ENCODE measurements around the gene COL9A3. TPM values are rescaled to one million over a fixed set of nuclear protein-coding genes. Genes with fewer than 3 reads are reported as not detected.
A peak's percentile ranks its signal among the peaks of the same experiment; 100 is the strongest.

Gene COL9A3
- polyA plus RNA-seq: 10 to 100 TPM in 1 of 4 donors, 1 to 10 TPM in 3; 3.4 to 12.7 (median 5.9) TPM
- long read RNA-seq, donor 1, partial matches to known transcripts: 0 of 1 reads
- long read RNA-seq, donor 1, other reads (novel, unspliced or antisense): 0 of 1 reads
- long read RNA-seq, donor 2, partial matches to known transcripts: 0 of 1 reads
- long read RNA-seq, donor 2, other reads (novel, unspliced or antisense): 0 of 1 reads
- long read RNA-seq, donor 3, partial matches to known transcripts: 0 of 1 reads
- long read RNA-seq, donor 3, other reads (novel, unspliced or antisense): 0 of 1 reads
- long read RNA-seq, donor 4: 0 reads
- long read RNA-seq, donor 5: 0 reads
- long read RNA-seq, donor 6: 0 reads
- long read RNA-seq, donor 7, partial matches to known transcripts: 0 of 3 reads
- long read RNA-seq, donor 7, other reads (novel, unspliced or antisense): 0 of 3 reads
- long read RNA-seq, donor 8: 0 reads
- long read RNA-seq, donor 9: 0 reads
- long read RNA-seq, donor 10, partial matches to known transcripts: 0 of 4 reads
- long read RNA-seq, donor 10, other reads (novel, unspliced or antisense): 0 of 4 reads

- Histone ChIP-seq H3K27me3 (ENCODE audit: control insufficient read depth in 3 of 3, insufficient read depth in 3 of 3, low read length in 3 of 3) (peaks cover 8 to 32% (median 9%) of the 10 kb centered on the region in 3 donors), H3K4me3 (ENCODE audit: low read depth in 1 of 3, low read length in 3 of 3) (no peak within 1 kb of the TSS), H3K27ac (ENCODE audit: low read depth in 1 of 3, low read length in 2 of 3) (no peak within 1 kb of the TSS), H3K4me1 (ENCODE audit: control insufficient read depth in 3 of 3, insufficient read depth in 2 of 3, low read depth in 1 of 3, low read length in 2 of 3) (peaks cover 0 to 42% (median 3%) of the 10 kb centered on the region in 3 donors), H3K9me3 (ENCODE audit: control insufficient read depth in 2 of 2, insufficient read depth in 1 of 2, low read depth in 1 of 2, low read length in 1 of 2) (peaks cover 0 to 2% of the 10 kb centered on the region in 2 donors), H3K36me3 (ENCODE audit: control insufficient read depth in 3 of 3, insufficient read depth in 2 of 3, low read depth in 1 of 3, low read length in 3 of 3) (peaks cover 6 to 22% (median 7%) of the 10 kb centered on the region in 3 donors)
- no peak for DNase-seq
- WGBS, 3 donors: 2 to 8% (median 7%) methylated on average over 62 to 108 of the region's 108 CpGs
- FAIRE-seq: no peak
Observed at GRCh38 chr20:62816884-62817873, at the start of gene COL9A3. TSS of gene COL9A3 (plus strand) at chr20:62817050. CDS start at chr20:62817065, 15 bp downstream.

- 65 to 82% (median 70%) methylated on average over 8 of the region's 8 CpGs for WGBS, 3 donors
- no peak overlapping the region for H3K4me3 ChIP-seq (ENCODE audit: low read depth in 1 of 3, low read length in 3 of 3)
- peaks cover 0 to 1% (median 0%) of the 10 kb centered on the region in 3 donors for H3K27me3 ChIP-seq (ENCODE audit: control insufficient read depth in 3 of 3, insufficient read depth in 3 of 3, low read length in 3 of 3)
- H3K27ac ChIP-seq (ENCODE audit: low read depth in 1 of 3, low read length in 2 of 3): peak overlapping the region in 1 of 3 donors; percentile 39
- DNase-seq: no peak
- FAIRE-seq: no peak
- H3K36me3 ChIP-seq (ENCODE audit: control insufficient read depth in 3 of 3, insufficient read depth in 2 of 3, low read depth in 1 of 3, low read length in 3 of 3): no peaks in the 10 kb centered on the region
- no peaks in the 10 kb centered on the region for H3K9me3 ChIP-seq (ENCODE audit: control insufficient read depth in 2 of 2, insufficient read depth in 1 of 2, low read depth in 1 of 2, low read length in 1 of 2)
- peaks cover 0 to 7% (median 0%) of the 10 kb centered on the region in 3 donors for H3K4me1 ChIP-seq (ENCODE audit: control insufficient read depth in 3 of 3, insufficient read depth in 2 of 3, low read depth in 1 of 3, low read length in 2 of 3)
Observed at GRCh38 chr20:62768234-62768546, 48.7 kb upstream of the COL9A3 start.

GRCh38 chr20:62768551-62769287, 48.1 kb upstream of the COL9A3 start:
- no peak overlapping the region for H3K4me3 ChIP-seq (ENCODE audit: low read depth in 1 of 3, low read length in 3 of 3)
- no peaks in the 10 kb centered on the region for H3K9me3 ChIP-seq (ENCODE audit: control insufficient read depth in 2 of 2, insufficient read depth in 1 of 2, low read depth in 1 of 2, low read length in 1 of 2)
- no peak for FAIRE-seq
- H3K4me1 ChIP-seq (ENCODE audit: control insufficient read depth in 3 of 3, insufficient read depth in 2 of 3, low read depth in 1 of 3, low read length in 2 of 3): peaks cover 0 to 7% (median 0%) of the 10 kb centered on the region in 3 donors
- DNase-seq: peak; percentile 68 to 76
- WGBS, 3 donors: 12 to 45% (median 24%) methylated on average over 20 to 21 of the region's 21 CpGs
- peak overlapping the region in 1 of 3 donors; percentile 39 for H3K27ac ChIP-seq (ENCODE audit: low read depth in 1 of 3, low read length in 2 of 3)
- no peaks in the 10 kb centered on the region for H3K36me3 ChIP-seq (ENCODE audit: control insufficient read depth in 3 of 3, insufficient read depth in 2 of 3, low read depth in 1 of 3, low read length in 3 of 3)
- peaks cover 0 to 1% (median 0%) of the 10 kb centered on the region in 3 donors for H3K27me3 ChIP-seq (ENCODE audit: control insufficient read depth in 3 of 3, insufficient read depth in 3 of 3, low read length in 3 of 3)

GRCh38 chr20:62769346-62770071, 47.3 kb upstream of the COL9A3 start:
- FAIRE-seq: no peak
- Histone ChIP-seq H3K4me1 (ENCODE audit: control insufficient read depth in 3 of 3, insufficient read depth in 2 of 3, low read depth in 1 of 3, low read length in 2 of 3) (peaks cover 0 to 7% (median 0%) of the 10 kb centered on the region in 3 donors), H3K36me3 (ENCODE audit: control insufficient read depth in 3 of 3, insufficient read depth in 2 of 3, low read depth in 1 of 3, low read length in 3 of 3) (no peaks in the 10 kb centered on the region), H3K27ac (ENCODE audit: low read depth in 1 of 3, low read length in 2 of 3) (no peak overlapping the region), H3K9me3 (ENCODE audit: control insufficient read depth in 2 of 2, insufficient read depth in 1 of 2, low read depth in 1 of 2, low read length in 1 of 2) (no peaks in the 10 kb centered on the region), H3K27me3 (ENCODE audit: control insufficient read depth in 3 of 3, insufficient read depth in 3 of 3, low read length in 3 of 3) (peaks cover 0 to 1% (median 0%) of the 10 kb centered on the region in 3 donors), H3K4me3 (ENCODE audit: low read depth in 1 of 3, low read length in 3 of 3) (no peak overlapping the region)
- DNase-seq: no peak
- WGBS, 3 donors: 88 to 91% (median 89%) methylated on average over 15 to 16 of the region's 16 CpGs

- 90 to 91% (median 90%) methylated on average over 16 to 20 of the region's 20 CpGs for WGBS, 3 donors
- Histone ChIP-seq H3K4me3 (ENCODE audit: low read depth in 1 of 3, low read length in 3 of 3) (no peak overlapping the region), H3K4me1 (ENCODE audit: control insufficient read depth in 3 of 3, insufficient read depth in 2 of 3, low read depth in 1 of 3, low read length in 2 of 3) (peaks cover 0 to 7% (median 0%) of the 10 kb centered on the region in 3 donors), H3K27me3 (ENCODE audit: control insufficient read depth in 3 of 3, insufficient read depth in 3 of 3, low read length in 3 of 3) (no peaks in the 10 kb centered on the region), H3K9me3 (ENCODE audit: control insufficient read depth in 2 of 2, insufficient read depth in 1 of 2, low read depth in 1 of 2, low read length in 1 of 2) (no peaks in the 10 kb centered on the region), H3K36me3 (ENCODE audit: control insufficient read depth in 3 of 3, insufficient read depth in 2 of 3, low read depth in 1 of 3, low read length in 3 of 3) (no peaks in the 10 kb centered on the region), H3K27ac (ENCODE audit: low read depth in 1 of 3, low read length in 2 of 3) (no peak overlapping the region)
- no peak for FAIRE-seq
- DNase-seq: no peak
Observed at GRCh38 chr20:62770111-62770910, 46.5 kb upstream of the COL9A3 start.

GRCh38 chr20:62770916-62771315, 45.9 kb upstream of the COL9A3 start:
- no peak overlapping the region for H3K4me3 ChIP-seq (ENCODE audit: low read depth in 1 of 3, low read length in 3 of 3)
- WGBS, 3 donors: 76 to 81% (median 80%) methylated on average over 14 of the region's 14 CpGs
- H3K36me3 ChIP-seq (ENCODE audit: control insufficient read depth in 3 of 3, insufficient read depth in 2 of 3, low read depth in 1 of 3, low read length in 3 of 3): no peaks in the 10 kb centered on the region
- H3K4me1 ChIP-seq (ENCODE audit: control insufficient read depth in 3 of 3, insufficient read depth in 2 of 3, low read depth in 1 of 3, low read length in 2 of 3): peaks cover 0 to 7% (median 0%) of the 10 kb centered on the region in 3 donors
- no peak for DNase-seq
- H3K27me3 ChIP-seq (ENCODE audit: control insufficient read depth in 3 of 3, insufficient read depth in 3 of 3, low read length in 3 of 3): no peaks in the 10 kb centered on the region
- H3K9me3 ChIP-seq (ENCODE audit: control insufficient read depth in 2 of 2, insufficient read depth in 1 of 2, low read depth in 1 of 2, low read length in 1 of 2): no peaks in the 10 kb centered on the region
- no peak for FAIRE-seq
- H3K27ac ChIP-seq (ENCODE audit: low read depth in 1 of 3, low read length in 2 of 3): no peak overlapping the region
